Astrocyte (in vitro differentiated cells and primary cell): Measurements from ENCODE around the gene LRRTM3. TPM values are rescaled to one million over a fixed set of nuclear protein-coding genes. Genes with fewer than 3 reads are reported as not detected.

Experiments used
- DNase-seq: peaks from one replicate; pipeline ENCODE4 v3.0.0-alpha.2; 2010; ENCODE audit warnings: low read depth
- FAIRE-seq: peaks from 2 replicates; lab custom pipeline; 2011; peaks lifted over from hg19 to GRCh38; lab: Jason Lieb, UNC
- H2AFZ ChIP-seq: 2 replicates; pipeline ENCODE4 v1.6.0; 2012; ENCODE audit warnings: low read depth, low read length, inconsistent platforms
- H3K27ac ChIP-seq: 2 replicates; pipeline ENCODE4 v1.5.1; 2011; ENCODE audit warnings: low read depth, low read length, inconsistent platforms
- H3K27me3 ChIP-seq: 2 replicates; pipeline ENCODE4 v1.6.0; 2011; ENCODE audit warnings: low read length, inconsistent platforms; ENCODE audit not compliant: insufficient read depth
- H3K36me3 ChIP-seq: 2 replicates; pipeline ENCODE4 v1.5.1; 2011; ENCODE audit warnings: low read length, inconsistent platforms; ENCODE audit not compliant: insufficient read depth
- H3K4me1 ChIP-seq: 2 replicates; pipeline ENCODE4 v1.5.1; 2011; ENCODE audit warnings: low read length, inconsistent platforms; ENCODE audit not compliant: insufficient read depth
- H3K4me2 ChIP-seq: 2 replicates; pipeline ENCODE4 v1.6.0; 2012; ENCODE audit warnings: low read length, inconsistent platforms
- H3K4me3 ChIP-seq: 2 replicates; pipeline ENCODE4 v1.5.1; 2011; ENCODE audit warnings: low read depth, mild to moderate bottlenecking, low read length, inconsistent platforms; ENCODE audit not compliant: insufficient read depth
- H3K79me2 ChIP-seq: 2 replicates; pipeline ENCODE4 v1.6.0; 2012; ENCODE audit warnings: mild to moderate bottlenecking, low read length, inconsistent platforms; ENCODE audit not compliant: insufficient read depth
- H3K9ac ChIP-seq: 2 replicates; pipeline ENCODE4 v1.6.0; 2012; ENCODE audit warnings: mild to moderate bottlenecking, low read length, inconsistent platforms
- H3K9me3 ChIP-seq: 2 replicates; pipeline ENCODE4 v1.5.1; 2012; ENCODE audit warnings: low read depth, mild to moderate bottlenecking, low read length, inconsistent platforms; ENCODE audit not compliant: insufficient read depth
- H4K20me1 ChIP-seq: 2 replicates; pipeline ENCODE4 v1.6.0; 2012; ENCODE audit warnings: low read length, inconsistent platforms; ENCODE audit not compliant: insufficient read depth
- H3K27ac Mint-ChIP-seq: one replicate; pipeline ENCODE4 v1.8.0; 2021; ENCODE audit warnings: mild to moderate bottlenecking, mixed read lengths; ENCODE audit not compliant: unreplicated experiment
- H3K27me3 Mint-ChIP-seq: one replicate; pipeline ENCODE4 v1.8.0; 2021; ENCODE audit warnings: low read depth, mixed read lengths; ENCODE audit not compliant: unreplicated experiment
- H3K36me3 Mint-ChIP-seq: one replicate; pipeline ENCODE4 v1.8.0; 2021; ENCODE audit warnings: low read depth, mixed read lengths; ENCODE audit not compliant: unreplicated experiment
- H3K4me1 Mint-ChIP-seq: one replicate; pipeline ENCODE4 v1.8.0; 2021; ENCODE audit warnings: low read depth, mixed read lengths; ENCODE audit not compliant: unreplicated experiment
- H3K4me3 Mint-ChIP-seq: one replicate; pipeline ENCODE4 v1.8.0; 2021; ENCODE audit warnings: mild to moderate bottlenecking, moderate library complexity, mixed read lengths; ENCODE audit not compliant: unreplicated experiment
- H3K9me3 Mint-ChIP-seq: one replicate; pipeline ENCODE4 v1.8.0; 2021; ENCODE audit warnings: mild to moderate bottlenecking, mixed read lengths; ENCODE audit not compliant: unreplicated experiment
- CTCF ChIP-seq: IDR thresholded peaks from 2 replicates; pipeline ENCODE4 v1.5.1; 2011; ENCODE audit warnings: low read depth, mild to moderate bottlenecking, inconsistent platforms, low read length, moderate library complexity; ENCODE audit not compliant: insufficient read depth
- EZH2 ChIP-seq: IDR thresholded peaks from 2 replicates; pipeline ENCODE4 v1.6.1; 2012; ENCODE audit warnings: mild to moderate bottlenecking, low read length, inconsistent platforms; ENCODE audit not compliant: insufficient read depth
- total RNA-seq: library from RNA; stranded (reverse); gene quantifications from 2 replicates; pipeline ENCODE4 v1.2.1, GENCODE V29; 2021

Gene LRRTM3
- total RNA-seq, 1 donor from 2014 or later: 0.09 TPM

DNA sequence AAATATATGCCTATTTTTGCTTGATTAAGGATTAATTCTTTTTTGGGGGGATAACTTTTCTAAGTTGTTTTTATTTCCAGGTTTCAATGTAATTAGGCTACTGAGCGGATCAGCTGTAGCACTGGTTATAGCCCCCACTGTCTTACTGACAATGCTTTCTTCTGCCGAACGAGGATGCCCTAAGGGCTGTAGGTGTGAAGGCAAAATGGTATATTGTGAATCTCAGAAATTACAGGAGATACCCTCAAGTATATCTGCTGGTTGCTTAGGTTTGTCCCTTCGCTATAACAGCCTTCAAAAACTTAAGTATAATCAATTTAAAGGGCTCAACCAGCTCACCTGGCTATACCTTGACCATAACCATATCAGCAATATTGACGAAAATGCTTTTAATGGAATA is 1.0 kb downstream of the LRRTM3 start:
- Histone ChIP-seq H2AFZ (no peak overlapping the region), H3K9ac (no peak overlapping the region), H3K4me3 (no peak overlapping the region), H3K4me2 (no peak overlapping the region), H3K27me3 (peaks cover 39% of the 10 kb centered on the region), H3K4me1 (no peaks in the 10 kb centered on the region), H3K79me2 (no peaks in the 10 kb centered on the region), H3K27ac (no peak overlapping the region), H4K20me1 (no peaks in the 10 kb centered on the region), H3K36me3 (no peaks in the 10 kb centered on the region), H3K9me3 (no peaks in the 10 kb centered on the region)
- no peak for DNase-seq
- no peak for FAIRE-seq
- Mint-ChIP-seq H3K27ac (no peak overlapping the region), H3K9me3 (no peaks in the 10 kb centered on the region), H3K4me1 (peaks cover 18% of the 10 kb centered on the region), H3K27me3 (peaks cover 19% of the 10 kb centered on the region), H3K4me3 (no peak overlapping the region), H3K36me3 (no peaks in the 10 kb centered on the region)
- no peak for TF ChIP-seq EZH2
- TF ChIP-seq CTCF: no peak

DNA sequence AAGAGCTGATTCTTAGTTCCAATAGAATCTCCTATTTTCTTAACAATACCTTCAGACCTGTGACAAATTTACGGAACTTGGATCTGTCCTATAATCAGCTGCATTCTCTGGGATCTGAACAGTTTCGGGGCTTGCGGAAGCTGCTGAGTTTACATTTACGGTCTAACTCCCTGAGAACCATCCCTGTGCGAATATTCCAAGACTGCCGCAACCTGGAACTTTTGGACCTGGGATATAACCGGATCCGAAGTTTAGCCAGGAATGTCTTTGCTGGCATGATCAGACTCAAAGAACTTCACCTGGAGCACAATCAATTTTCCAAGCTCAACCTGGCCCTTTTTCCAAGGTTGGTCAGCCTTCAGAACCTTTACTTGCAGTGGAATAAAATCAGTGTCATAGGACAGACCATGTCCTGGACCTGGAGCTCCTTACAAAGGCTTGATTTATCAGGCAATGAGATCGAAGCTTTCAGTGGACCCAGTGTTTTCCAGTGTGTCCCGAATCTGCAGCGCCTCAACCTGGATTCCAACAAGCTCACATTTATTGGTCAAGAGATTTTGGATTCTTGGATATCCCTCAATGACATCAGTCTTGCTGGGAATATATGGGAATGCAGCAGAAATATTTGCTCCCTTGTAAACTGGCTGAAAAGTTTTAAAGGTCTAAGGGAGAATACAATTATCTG is 1.6 kb downstream of the LRRTM3 start:
- no peaks in the 10 kb centered on the region for H3K9me3 ChIP-seq
- H3K4me3 ChIP-seq: peak overlapping the region; percentile 47
- Mint-ChIP-seq H3K9me3 (no peaks in the 10 kb centered on the region), H3K4me3 (no peak overlapping the region), H3K27me3 (peaks cover 19% of the 10 kb centered on the region), H3K36me3 (no peaks in the 10 kb centered on the region), H3K27ac (no peak overlapping the region), H3K4me1 (peaks cover 22% of the 10 kb centered on the region)
- no peaks in the 10 kb centered on the region for H3K79me2 ChIP-seq
- H3K36me3 ChIP-seq: no peaks in the 10 kb centered on the region
- DNase-seq (no peak), FAIRE-seq (no peak)
- H3K4me1 ChIP-seq: no peaks in the 10 kb centered on the region
- H4K20me1 ChIP-seq: no peaks in the 10 kb centered on the region
- H3K27ac ChIP-seq: no peak overlapping the region
- peaks cover 39% of the 10 kb centered on the region for H3K27me3 ChIP-seq
- peak overlapping the region; percentile 81 for H3K4me2 ChIP-seq
- no peak for TF ChIP-seq CTCF
- TF ChIP-seq EZH2: no peak
- H3K9ac ChIP-seq: peak overlapping the region; percentile 25
- peak overlapping the region; percentile 76 for H2AFZ ChIP-seq
